ENCODE measurements around the gene SEPTIN10.
"Not testable (repeated sequence)": the region's sequence is repeated elsewhere in the genome, so short reads cannot be mapped to it uniquely, and the experiment has no call there.

The SEPTIN10 gene

GRCh38 chr2:109542384-109542783 is 71.4 kb downstream of the SEPTIN10 start:
- no peak for DNase-seq

DNA sequence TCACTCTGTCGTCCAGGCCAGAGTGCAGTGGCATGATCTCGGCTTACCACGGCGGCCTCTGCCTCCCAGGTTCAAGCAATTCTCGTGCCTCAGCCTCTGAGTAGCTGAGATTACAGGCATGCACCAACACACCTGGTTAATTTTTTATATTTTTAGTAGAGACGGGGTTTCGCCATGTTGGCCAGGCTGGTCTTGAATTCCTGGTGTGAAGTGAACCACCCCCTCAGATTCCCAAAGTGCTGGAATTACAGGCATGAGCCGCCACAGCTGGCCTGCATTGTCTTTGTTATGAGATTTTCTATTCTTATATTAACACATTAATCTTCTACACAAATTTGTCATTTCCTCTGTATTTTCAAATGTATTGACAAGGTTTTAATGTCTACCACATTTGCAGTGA is 75.2 kb downstream of the SEPTIN10 start:
- DNase-seq = no peak

DNA sequence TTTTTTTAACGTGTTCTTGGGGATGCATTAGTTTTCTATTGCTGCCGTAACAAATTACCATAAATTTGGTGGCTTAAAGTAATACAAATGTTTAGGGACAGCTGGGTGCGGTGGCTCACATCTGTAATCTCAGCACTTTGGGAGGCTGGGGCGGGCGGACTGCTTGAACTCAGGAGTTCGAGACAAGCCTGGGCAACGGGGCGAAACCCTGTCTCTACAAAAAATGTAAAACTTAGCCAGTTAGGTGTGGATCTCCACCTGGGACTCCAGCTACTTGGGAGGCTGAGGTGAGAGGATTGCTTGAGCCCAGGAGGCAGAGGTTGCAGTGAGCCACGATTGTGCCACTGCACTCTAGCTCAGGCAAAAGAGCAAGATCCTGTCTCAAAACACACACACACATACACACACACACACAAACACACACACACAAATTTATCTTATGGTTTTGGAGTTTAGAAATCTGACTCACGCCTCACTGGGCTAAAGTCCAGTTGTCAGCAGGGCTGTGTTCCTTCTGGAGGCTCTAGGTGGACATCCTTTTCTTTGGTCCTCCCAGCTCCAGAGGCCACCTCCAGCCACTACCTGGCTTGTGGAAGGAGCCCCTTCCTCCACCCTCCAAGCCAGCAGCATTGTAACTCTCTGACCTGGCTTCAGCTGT is 76.1 kb downstream of the SEPTIN10 start:
- DNase-seq = no peak

DNA sequence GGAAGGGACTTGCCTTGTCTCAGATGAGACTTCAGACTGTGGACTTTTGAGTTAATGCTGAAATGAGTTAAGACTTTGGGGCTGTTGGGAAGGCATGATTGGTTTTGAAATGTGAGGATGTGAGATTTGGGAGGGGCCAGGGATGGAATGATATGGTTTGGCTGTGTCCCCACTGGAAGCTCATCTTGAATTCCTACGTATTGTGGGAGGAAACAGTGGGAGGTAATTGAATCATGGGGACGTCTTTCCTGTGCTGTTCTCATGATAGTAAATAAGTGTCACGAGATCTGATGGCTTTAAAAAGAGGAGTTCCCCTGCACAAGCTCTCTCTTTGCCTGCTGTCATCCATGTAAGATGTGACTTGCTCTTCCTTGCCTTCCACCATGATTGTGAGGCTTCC is 77.2 kb downstream of the SEPTIN10 start:
- DNase-seq = not testable (repeated sequence)

DNA sequence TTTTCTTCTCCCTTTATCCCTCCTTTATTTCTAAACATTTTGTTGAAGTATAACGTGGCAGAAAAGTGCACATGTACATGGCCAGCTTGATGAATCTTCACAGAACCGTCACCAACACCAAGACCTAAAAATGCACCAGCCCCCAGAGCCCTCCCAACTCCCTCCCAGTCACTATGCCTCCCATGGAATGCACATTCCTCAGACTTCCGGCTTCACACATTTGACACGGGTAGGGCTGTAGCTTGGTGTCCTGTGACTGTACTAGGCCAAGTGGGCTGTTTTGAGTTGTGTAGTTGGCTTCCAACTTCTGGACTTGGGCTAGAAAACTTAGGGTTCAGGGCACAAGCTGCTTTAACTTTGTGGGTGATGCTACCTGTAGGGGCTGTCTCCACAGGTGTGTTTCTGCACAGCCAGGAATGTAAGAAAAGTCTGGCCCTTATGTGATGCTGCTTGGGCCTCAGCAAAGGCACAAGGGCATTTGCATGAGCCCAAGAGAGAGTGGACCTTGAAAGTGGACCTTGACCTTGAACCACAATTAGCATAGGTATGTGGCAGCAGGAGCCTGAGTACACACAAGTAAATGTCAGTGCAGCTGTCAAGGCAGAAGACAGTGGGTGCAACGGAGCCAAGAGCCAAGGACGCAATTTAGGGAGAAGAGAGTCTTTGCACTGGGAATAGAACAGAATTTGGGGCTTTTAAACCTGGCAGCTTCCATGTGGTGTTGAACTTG is 78.4 kb downstream of the SEPTIN10 start:
- no peak for DNase-seq

DNA sequence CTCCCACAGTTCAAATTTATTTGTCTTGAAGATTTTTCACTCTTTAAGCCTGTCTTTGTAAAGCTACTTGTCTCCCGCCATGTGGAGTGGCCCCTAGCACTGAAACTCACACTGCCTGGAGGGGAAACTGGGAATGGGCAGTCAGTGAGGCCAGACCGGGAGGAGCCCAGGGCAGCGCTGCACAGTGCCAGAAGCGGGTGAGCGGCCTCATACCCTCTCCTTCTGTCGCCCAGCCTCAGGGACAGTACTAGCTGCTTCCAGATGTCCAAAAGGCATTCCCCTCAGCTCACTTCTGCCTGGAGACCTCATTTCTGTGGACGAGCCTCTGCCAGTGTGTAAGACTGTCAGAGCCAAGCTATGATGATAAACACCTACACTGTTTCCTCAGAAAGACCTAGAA is 79.9 kb downstream of the SEPTIN10 start:
- DNase-seq = no peak

GRCh38 chr2:109532728-109533076 is 81.1 kb downstream of the SEPTIN10 start:
- DNase-seq = no peak

- no peak for DNase-seq
These were observed 81.7 kb downstream of the SEPTIN10 start for GRCh38 chr2:109531896-109532727.

- no peak for DNase-seq
These were observed 82.5 kb downstream of the SEPTIN10 start for GRCh38 chr2:109531221-109531620.

- peak; percentile 2 for DNase-seq
These were observed 83.1 kb downstream of the SEPTIN10 start for GRCh38 chr2:109530712-109531111.

- peak; percentile 7 for DNase-seq
These were observed 84.0 kb downstream of the SEPTIN10 start for GRCh38 chr2:109529532-109530449.

DNA sequence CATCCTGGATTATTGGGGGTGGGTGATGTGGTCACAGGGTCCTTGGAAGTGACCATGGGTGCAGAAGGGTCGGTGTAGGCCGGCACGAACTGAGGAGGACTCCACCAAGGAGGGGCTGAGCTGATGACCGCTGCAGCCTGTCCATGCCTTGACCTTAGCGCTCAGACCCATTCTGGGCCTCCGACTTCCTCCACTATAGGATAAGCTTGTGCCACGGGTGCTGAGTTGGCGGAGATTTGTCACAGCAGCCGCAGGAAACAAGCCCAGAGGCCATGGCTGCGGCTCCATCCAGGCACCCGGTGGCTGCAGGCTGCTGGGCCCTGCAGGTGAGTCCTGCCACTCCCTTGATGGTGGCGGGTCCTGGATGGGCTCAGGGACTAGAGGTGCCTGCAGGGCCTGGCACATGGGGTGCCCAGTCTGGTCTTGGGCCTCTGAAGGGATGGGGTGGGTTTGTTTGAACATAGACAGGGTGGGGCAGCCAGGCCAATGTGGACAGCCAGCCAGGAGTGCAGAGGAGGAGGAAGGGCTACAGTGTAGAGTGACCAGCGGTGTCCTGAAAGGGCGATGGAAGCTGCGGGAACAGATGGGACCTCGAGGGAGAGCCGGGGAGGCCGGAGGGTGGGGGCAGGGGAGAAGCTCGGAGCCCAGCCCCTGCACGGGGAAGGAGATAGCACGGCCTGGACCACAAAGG is 84.8 kb downstream of the SEPTIN10 start:
- no peak for DNase-seq

GRCh38 chr2:109527846-109528705 is 85.7 kb downstream of the SEPTIN10 start:
- no peak for DNase-seq

GRCh38 chr2:109527079-109527478 is 86.7 kb downstream of the SEPTIN10 start:
- no peak for DNase-seq

DNA sequence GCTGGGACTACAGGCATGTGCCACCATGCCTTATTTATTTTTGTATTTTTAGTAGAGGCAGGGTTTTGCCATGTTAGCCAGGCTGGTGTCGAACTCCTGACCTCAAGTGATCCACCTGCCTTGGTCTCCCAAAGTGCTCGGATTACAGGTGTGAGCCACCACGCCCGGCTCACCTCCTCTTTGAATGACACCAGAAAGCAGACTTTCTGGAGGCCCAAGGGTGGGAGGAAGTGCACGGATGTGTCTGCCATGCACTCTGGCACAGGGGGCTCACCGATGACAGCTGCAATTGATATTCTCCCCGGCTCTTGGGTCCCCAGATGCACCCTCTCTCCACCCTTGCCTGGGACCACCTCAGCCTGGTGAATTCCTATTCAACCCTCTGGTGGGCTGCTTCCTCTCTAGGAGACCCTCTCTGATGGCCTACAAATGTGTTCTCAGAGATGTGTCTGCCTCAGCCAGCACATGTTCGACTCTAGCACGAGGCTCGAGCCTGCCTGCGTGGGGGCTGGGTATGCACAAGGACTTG is 87.3 kb downstream of the SEPTIN10 start:
- no peak for DNase-seq

GRCh38 chr2:109525836-109526235 is 87.9 kb downstream of the SEPTIN10 start:
- no peak for DNase-seq

DNA sequence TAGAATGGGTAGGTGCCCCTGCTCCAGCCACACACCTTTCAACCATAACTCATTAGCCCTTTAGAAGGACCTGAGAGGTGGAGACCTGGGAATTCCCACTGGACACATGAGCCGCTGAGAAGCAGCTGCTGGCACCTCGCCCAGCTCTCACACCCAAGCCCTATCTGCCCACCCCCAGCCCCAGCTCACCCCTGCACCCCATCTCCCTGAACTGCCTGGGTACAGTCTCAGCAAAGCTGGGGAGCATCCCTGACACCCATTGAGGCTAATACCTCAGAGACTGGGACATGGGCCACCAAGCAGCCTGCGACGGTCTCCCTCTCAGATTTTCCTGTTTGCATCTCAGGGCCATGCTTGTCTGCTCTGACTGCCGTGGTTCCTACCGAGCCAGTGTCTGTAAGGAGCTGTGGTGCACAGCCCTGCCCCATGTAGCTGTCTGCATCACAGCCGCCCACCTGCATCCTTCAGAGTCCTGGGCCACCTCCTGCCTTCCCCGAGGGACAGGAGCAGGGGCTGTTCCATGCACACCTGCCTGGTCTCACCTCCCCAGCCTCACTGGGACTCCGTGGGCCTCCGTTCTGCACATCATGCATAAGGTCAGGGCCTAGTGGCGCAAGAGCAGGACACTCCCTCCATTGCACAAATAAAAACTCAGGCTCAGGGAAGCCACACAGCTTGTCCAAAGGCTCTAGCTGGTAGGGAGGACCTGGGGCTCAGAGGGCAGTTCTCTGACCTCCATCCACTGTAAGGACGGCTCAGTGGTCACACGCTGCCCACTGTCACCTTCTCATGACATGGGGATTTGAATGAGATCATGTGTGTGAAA is 90.0 kb downstream of the SEPTIN10 start:
- DNase-seq = no peak

GRCh38 chr2:109523121-109523520 is 90.6 kb downstream of the SEPTIN10 start:
- no peak for DNase-seq

DNA sequence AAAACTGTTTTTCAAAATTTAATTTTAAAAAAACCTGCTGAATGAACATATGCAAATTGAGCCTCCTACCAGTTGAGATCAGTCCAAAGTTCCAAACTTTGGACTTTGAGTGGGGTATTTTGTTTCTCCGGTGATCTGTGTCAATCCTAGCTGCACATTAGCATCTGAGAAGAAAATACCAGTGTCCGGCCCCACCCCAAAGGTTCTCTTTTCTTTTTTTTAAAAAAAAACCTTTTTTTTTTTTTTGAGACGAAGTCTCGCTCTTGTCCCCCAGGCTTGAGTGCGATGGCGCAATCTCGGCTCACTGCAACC is 91.7 kb downstream of the SEPTIN10 start:
- no peak for DNase-seq
